B cell (primary cell): ENCODE measurements around the gene C1orf52. TPM values are rescaled to one million over a fixed set of nuclear protein-coding genes. Genes with fewer than 3 reads are reported as not detected.

ENCODE experiments used
- ATAC-seq: fragments of 200-7000 bp; cut with Tn5 transposase; one replicate; pipeline ENCODE4 v1.10.0; 2021; ENCODE audit warnings: low read depth, mild to moderate bottlenecking, moderate number of reproducible peaks, moderate library complexity
- CTCF ChIA-PET: fragments of 350-600 bp; sonication (Branson Sonifier 250); formaldehyde crosslinking; loops from one replicate; lab custom pipeline; 2021; ENCODE audit warnings: antibody characterized with exemption, inconsistent platforms; lab: Charles Lee
- POLR2A ChIA-PET: fragments of 350-600 bp; sonication (Branson Sonifier 250); formaldehyde crosslinking; loops from one replicate; lab custom pipeline; 2021; ENCODE audit warnings: antibody characterized with exemption; lab: Charles Lee
- DNase-seq: peaks from one replicate; pipeline ENCODE4 v3.0.0; 2013
- H2AFZ ChIP-seq: 2 replicates; pipeline ENCODE4 v1.6.1; 2012; ENCODE audit warnings: mild to moderate bottlenecking, low read depth, low read length; ENCODE audit not compliant: insufficient read depth, poor library complexity, severe bottlenecking
- H3K27ac ChIP-seq, 2 donors: 1 replicate in 1 of 2; 2 replicates in 1 of 2; pipeline ENCODE4 v1.5.1; 2012 to 2013; ENCODE audit warnings: low read length in 2 of 2, mild to moderate bottlenecking in 2 of 2, moderate library complexity in 1 of 2
- H3K27me3 ChIP-seq, 4 experiments: fragments of 200-600 bp in 1 of 4; sonication (generic) in 1 of 4; replicated peaks in 1 of 4; 1 replicate in 2 of 4; 2 replicates in 2 of 4; pipeline versions ENCODE4 v1.6.1 to v1.7.0; 2013 to 2016; ENCODE audit warnings: low read length in 3 of 4, mild to moderate bottlenecking in 2 of 4, mixed read lengths in 1 of 4, moderate library complexity in 1 of 4; ENCODE audit not compliant: insufficient read depth in 4 of 4, control insufficient read depth in 3 of 4; ENCODE audit errors: control extremely low read depth in 1 of 4
- H3K36me3 ChIP-seq, 2 experiments: replicated peaks in 1 of 2; 1 replicate in 1 of 2; 2 replicates in 1 of 2; pipeline versions ENCODE4 v1.6.1 to v1.7.1; 2013; ENCODE audit warnings: low read length in 1 of 2; ENCODE audit not compliant: insufficient read depth in 2 of 2, control insufficient read depth in 1 of 2; ENCODE audit errors: control extremely low read depth in 1 of 2, extremely low read depth in 1 of 2
- H3K4me1 ChIP-seq, 2 donors: fragments of 200-600 bp in 1 of 2; sonication (generic) in 1 of 2; 1 replicate in 1 of 2; 2 replicates in 1 of 2; pipeline versions ENCODE4 v1.5.1 to v1.6.1; 2013 to 2017; ENCODE audit warnings: low read length in 2 of 2; ENCODE audit not compliant: control insufficient read depth in 2 of 2, insufficient read depth in 2 of 2
- H3K4me2 ChIP-seq: replicated peaks from 2 replicates; pipeline ENCODE3; 2012; ENCODE audit warnings: mild to moderate bottlenecking, low read depth, low read length; ENCODE audit not compliant: poor library complexity, severe bottlenecking
- H3K4me3 ChIP-seq, 5 experiments: fragments of 200-600 bp in 1 of 5; sonication (generic) in 1 of 5; 1 replicate in 3 of 5; 2 replicates in 2 of 5; pipeline versions ENCODE4 v1.5.1 to v1.7.0; 2011 to 2016; ENCODE audit warnings: low read length in 4 of 5, mild to moderate bottlenecking in 4 of 5, low read depth in 2 of 5, control low read depth in 1 of 5, moderate library complexity in 1 of 5; ENCODE audit not compliant: insufficient read depth in 1 of 5; ENCODE audit errors: control extremely low read depth in 1 of 5, extremely low read depth in 1 of 5
- H3K79me2 ChIP-seq: fragments of 200-600 bp; sonication (generic); one replicate; pipeline ENCODE4 v1.6.0; 2016; ENCODE audit warnings: low read length; ENCODE audit not compliant: control insufficient read depth, insufficient read depth
- H3K9ac ChIP-seq: fragments of 200-600 bp; sonication (generic); 2 replicates; pipeline ENCODE4 v1.6.1; 2017; ENCODE audit warnings: mild to moderate bottlenecking, low read length, moderate library complexity
- H3K9me3 ChIP-seq, 3 donors: one replicate each; pipeline versions ENCODE4 v1.6.1 to v1.7.1; 2013; ENCODE audit warnings: low read length in 2 of 3; ENCODE audit not compliant: control insufficient read depth in 2 of 3, insufficient read depth in 1 of 3; ENCODE audit errors: control extremely low read depth in 1 of 3
- H4K20me1 ChIP-seq: 2 replicates; pipeline ENCODE4 v1.6.0; 2012; ENCODE audit warnings: mild to moderate bottlenecking, low read length; ENCODE audit not compliant: insufficient read depth, control insufficient read depth, poor library complexity, severe bottlenecking
- H3K27ac Mint-ChIP-seq: one replicate; pipeline ENCODE4 v1.8.0; 2021; ENCODE audit warnings: mixed read lengths
- H3K27me3 Mint-ChIP-seq: one replicate; pipeline ENCODE4 v1.8.0; 2021; ENCODE audit warnings: mixed read lengths
- H3K4me1 Mint-ChIP-seq: one replicate; pipeline ENCODE4 v1.8.0; 2021; ENCODE audit warnings: mixed read lengths
- H3K4me3 Mint-ChIP-seq: one replicate; pipeline ENCODE4 v1.8.0; 2021; ENCODE audit warnings: mixed read lengths
- H3K9me3 Mint-ChIP-seq: one replicate; pipeline ENCODE4 v1.8.0; 2022; ENCODE audit warnings: mixed read lengths; ENCODE audit not compliant: insufficient read depth
- EZH2 ChIP-seq: IDR thresholded peaks from 2 replicates; pipeline ENCODE4 v1.6.1; 2012; ENCODE audit warnings: borderline replicate concordance, low read depth, mild to moderate bottlenecking, moderate library complexity, low read length; ENCODE audit not compliant: insufficient read depth, poor library complexity, severe bottlenecking
- WGBS: methylation state at CpG from one replicate; pipeline ENCODE4 v1.1.5; 2013; ENCODE audit warnings: missing lambda C conversion rate; ENCODE audit not compliant: insufficient coverage; 5-methylcytosine and 5-hydroxymethylcytosine counted together
- intact Hi-C: fragments of 100-400 bp; cut with micrococcal nuclease; formaldehyde crosslinking; loops from one replicate; pipeline ENCODE4 v1.10.0; 2022
- polyA plus RNA-seq: library from polyadenylated mRNA; depleted of rRNA; stranded (reverse); fragments of >200 nt; gene quantifications from 2 replicates; pipeline ENCODE4 v1.2.3, GENCODE V29; 2012
- total RNA-seq, 2 donors: library from RNA; stranded (reverse); fragments of 120-200 nt in 1 of 2; gene quantifications; 1 replicate in 1 of 2; 2 replicates in 1 of 2; pipeline versions ENCODE4 v1.2.3 to v1.2.4, GENCODE V29; 2013 to 2022
- TF ChIP-seq, protein P1 (sequence below): fragments of 200-600 bp; IDR thresholded peaks from one replicate; pipeline ENCODE4 v1.8.0; 2022; ENCODE audit warnings: antibody characterized with exemption, mild to moderate bottlenecking

Gene C1orf52
- total and polyA plus RNA-seq, 2 donors (not counting 1 experiment from before 2014, with no cell fraction given), result 29.9 to 45.3 TPM

DNA sequence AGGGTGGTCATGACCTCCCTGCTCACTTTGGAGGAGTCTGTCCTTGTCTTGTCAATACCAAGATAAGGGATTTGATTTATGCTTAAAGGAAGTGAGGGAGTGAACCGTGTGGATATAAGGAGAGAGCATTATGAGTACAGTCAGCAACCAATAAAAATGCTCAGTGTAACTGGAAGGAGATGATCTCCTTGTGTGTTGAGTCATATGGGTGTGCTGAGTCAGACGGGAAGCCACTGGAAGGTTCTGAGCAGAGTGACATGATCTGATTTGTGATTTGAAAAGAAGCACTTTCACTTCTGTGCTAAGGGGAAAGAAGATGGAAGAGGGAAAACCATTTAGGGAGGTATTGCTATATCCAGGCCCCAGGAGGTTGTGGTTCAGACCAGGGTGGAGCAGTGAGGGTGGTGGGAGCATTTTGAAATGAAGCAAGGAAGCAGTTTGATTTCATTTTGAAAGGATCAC, 19.4 kb upstream of the C1orf52 start:
- Mint-ChIP-seq H3K4me3 (peak overlapping the region; percentile 0), H3K27ac (peak overlapping the region; percentile 3)
- no peak for DNase-seq

DNA sequence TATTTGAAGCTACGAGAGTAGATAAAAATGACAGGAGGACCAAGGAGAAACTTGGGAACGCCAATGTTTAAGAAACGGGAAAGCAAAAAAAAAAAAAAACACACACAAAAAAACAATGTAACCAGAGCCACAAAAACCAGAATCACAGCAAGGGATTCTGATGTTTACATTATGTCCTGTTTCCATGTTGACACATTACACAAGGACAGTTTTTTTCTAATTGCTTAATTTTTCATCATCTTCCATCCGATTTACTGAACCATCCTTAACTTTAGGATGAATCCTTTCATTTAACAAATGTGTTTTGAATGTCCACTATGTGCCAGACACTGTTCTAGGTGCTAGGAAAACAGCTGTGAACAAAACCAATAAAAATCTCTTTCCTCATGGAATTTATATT, 18.3 kb upstream of the C1orf52 start:
- peaks cover 37 to 38% of the 10 kb centered on the region in 2 donors for H3K4me1 ChIP-seq
- ChIA-PET CTCF (interaction anchor here (0.7 to 5.5 kb wide), 8 partner anchors 14 to 365 kb away, joined by 3 to 59 read pairs (median 4); partner anchors contain the start of gene C1orf52), POLR2A (interaction anchor here (0.5 to 2.9 kb wide), 2 partner anchors 18 to 75 kb away, joined by 3 to 26 read pairs; partner anchors contain the start of gene C1orf52)
- H3K27me3 ChIP-seq, result no peaks in the 10 kb centered on the region
- TF ChIP-seq, protein P1, sequence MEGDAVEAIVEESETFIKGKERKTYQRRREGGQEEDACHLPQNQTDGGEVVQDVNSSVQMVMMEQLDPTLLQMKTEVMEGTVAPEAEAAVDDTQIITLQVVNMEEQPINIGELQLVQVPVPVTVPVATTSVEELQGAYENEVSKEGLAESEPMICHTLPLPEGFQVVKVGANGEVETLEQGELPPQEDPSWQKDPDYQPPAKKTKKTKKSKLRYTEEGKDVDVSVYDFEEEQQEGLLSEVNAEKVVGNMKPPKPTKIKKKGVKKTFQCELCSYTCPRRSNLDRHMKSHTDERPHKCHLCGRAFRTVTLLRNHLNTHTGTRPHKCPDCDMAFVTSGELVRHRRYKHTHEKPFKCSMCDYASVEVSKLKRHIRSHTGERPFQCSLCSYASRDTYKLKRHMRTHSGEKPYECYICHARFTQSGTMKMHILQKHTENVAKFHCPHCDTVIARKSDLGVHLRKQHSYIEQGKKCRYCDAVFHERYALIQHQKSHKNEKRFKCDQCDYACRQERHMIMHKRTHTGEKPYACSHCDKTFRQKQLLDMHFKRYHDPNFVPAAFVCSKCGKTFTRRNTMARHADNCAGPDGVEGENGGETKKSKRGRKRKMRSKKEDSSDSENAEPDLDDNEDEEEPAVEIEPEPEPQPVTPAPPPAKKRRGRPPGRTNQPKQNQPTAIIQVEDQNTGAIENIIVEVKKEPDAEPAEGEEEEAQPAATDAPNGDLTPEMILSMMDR, result no peak
- no peak for TF ChIP-seq EZH2
- H3K4me1 Mint-ChIP-seq, result peaks cover 46% of the 10 kb centered on the region
- peaks cover 2 to 11% of the 10 kb centered on the region in 2 experiments for H3K36me3 ChIP-seq
- no peak for DNase-seq
- H3K27ac ChIP-seq, result no peak overlapping the region
- ATAC-seq, result no peak
- H3K79me2 ChIP-seq, result peaks cover 66% of the 10 kb centered on the region
- H3K9me3 Mint-ChIP-seq, result no peaks in the 10 kb centered on the region
- no CpG with 5 or more reads among the region's 4 CpGs for WGBS
- no peaks in the 10 kb centered on the region for H3K9me3 ChIP-seq
- H4K20me1 ChIP-seq, result peaks cover 26% of the 10 kb centered on the region
- no peak overlapping the region for H2AFZ ChIP-seq
- no peak overlapping the region for H3K27ac Mint-ChIP-seq
- H3K4me2 ChIP-seq, result peak overlapping the region; percentile 76
- no peaks in the 10 kb centered on the region for H3K27me3 Mint-ChIP-seq
- H3K4me3 Mint-ChIP-seq, result no peak overlapping the region
- H3K4me3 ChIP-seq, result peak overlapping the region in 1 of 5 experiments; percentile 70
- intact Hi-C loops, result loop anchor here (2.0 to 5.0 kb wide), 5 partner anchors 289 to 1634 kb away; partner anchors contain the start of genes GNG5, HS2ST1, SELENOF and SPATA1
- no peak overlapping the region for H3K9ac ChIP-seq

More for the DNA sequence above, 19.4 kb upstream of the C1orf52 start:
- 17% methylated on average over 2 of the region's 2 CpGs for WGBS
- ChIA-PET POLR2A (no interaction called here), CTCF (interaction anchor here (1.5 to 5.5 kb wide), 3 partner anchors 19 to 29 kb away, joined by 3 to 59 read pairs (median 12); partner anchors contain the start of gene C1orf52)
- no peak for TF ChIP-seq EZH2
- no peak overlapping the region for H3K9ac ChIP-seq
- H3K4me2 ChIP-seq, result no peak overlapping the region
- no peak for ATAC-seq
- H2AFZ ChIP-seq, result no peak overlapping the region
- no peak overlapping the region for H3K27ac ChIP-seq
- Mint-ChIP-seq H3K4me1 (peaks cover 35% of the 10 kb centered on the region), H3K27me3 (no peaks in the 10 kb centered on the region), H3K9me3 (no peaks in the 10 kb centered on the region)
- peaks cover 15% of the 10 kb centered on the region for H4K20me1 ChIP-seq
- peaks cover 60% of the 10 kb centered on the region for H3K79me2 ChIP-seq
- peaks cover 2 to 4% of the 10 kb centered on the region in 2 experiments for H3K36me3 ChIP-seq
- H3K9me3 ChIP-seq, result no peaks in the 10 kb centered on the region
- no peaks in the 10 kb centered on the region for H3K27me3 ChIP-seq
- peaks cover 27 to 31% of the 10 kb centered on the region in 2 donors for H3K4me1 ChIP-seq
- H3K4me3 ChIP-seq, result no peak overlapping the region
- intact Hi-C loops, result loop anchor here (5.0 kb wide), 2 partner anchors 772 to 1633 kb away; partner anchors contain the start of genes GNG5, HS2ST1, SELENOF and SPATA1
